AML-193 (cell line): Measurements from ENCODE around the gene CDK12.
"Not testable (repeated sequence)": the region's sequence is repeated elsewhere in the genome, so short reads cannot be mapped to it uniquely, and the experiment has no call there.

Source experiments
- DNase-seq, 2 experiments: peaks; one replicate each; lab custom pipeline; 2025; lab: John Stamatoyannopoulos, UW

The CDK12 gene

GRCh38 chr17:39507511-39507910, 46.2 kb downstream of the CDK12 start:
- no peak for DNase-seq

GRCh38 chr17:39508987-39509386, 47.7 kb downstream of the CDK12 start:
- no peak for DNase-seq

- no peak for DNase-seq
Measured at GRCh38 chr17:39513309-39513708, 52.0 kb downstream of the CDK12 start.

GRCh38 chr17:39513915-39514314, 52.6 kb downstream of the CDK12 start:
- no peak for DNase-seq

- no peak for DNase-seq
Measured at GRCh38 chr17:39517224-39517623, 55.9 kb downstream of the CDK12 start.

GRCh38 chr17:39525801-39526506, 64.7 kb downstream of the CDK12 start:
- no peak for DNase-seq

- peak; percentile 74 to 79 for DNase-seq
Measured at GRCh38 chr17:39527220-39527813, 66.0 kb downstream of the CDK12 start.

GRCh38 chr17:39529455-39529854, 68.2 kb downstream of the CDK12 start:
- no peak for DNase-seq

GRCh38 chr17:39530513-39530912, 69.2 kb downstream of the CDK12 start:
- DNase-seq: no peak

GRCh38 chr17:39531252-39531651, 70.0 kb downstream of the CDK12 start:
- DNase-seq: no peak

- DNase-seq: no peak
Measured at GRCh38 chr17:39533891-39534290, 72.6 kb downstream of the CDK12 start.

GRCh38 chr17:39534768-39535405, 73.6 kb downstream of the CDK12 start:
- DNase-seq: no peak

GRCh38 chr17:39536468-39536867, 75.2 kb downstream of the CDK12 start:
- DNase-seq: no peak

GRCh38 chr17:39537364-39537763, 76.1 kb downstream of the CDK12 start:
- not testable (repeated sequence) for DNase-seq

GRCh38 chr17:39538866-39539265, 77.6 kb downstream of the CDK12 start:
- peak; percentile 98 to 99 for DNase-seq

GRCh38 chr17:39540611-39541010, 79.3 kb downstream of the CDK12 start:
- DNase-seq: no peak

GRCh38 chr17:39541652-39542051, 80.4 kb downstream of the CDK12 start:
- DNase-seq: no peak

- no peak for DNase-seq
Measured at GRCh38 chr17:39543176-39543575, 81.9 kb downstream of the CDK12 start.

- DNase-seq: no peak
Measured at GRCh38 chr17:39543664-39544063, 82.4 kb downstream of the CDK12 start.

GRCh38 chr17:39544361-39544760, 83.1 kb downstream of the CDK12 start:
- not testable (repeated sequence) for DNase-seq

GRCh38 chr17:39547713-39548478, 86.6 kb downstream of the CDK12 start:
- DNase-seq: peak; percentile 58

- DNase-seq: no peak
Measured at GRCh38 chr17:39548494-39549225, 87.4 kb downstream of the CDK12 start.
